Activated CD4-positive, alpha-beta T cell treated with anti-CD3 and anti-CD28 coated beads for 4 hours (primary cell): ENCODE data around the gene RTL5.

Source experiments
- DNase-seq, 2 donors: peaks; one replicate each; pipeline ENCODE4 v3.0.0-alpha.2; 2020

The RTL5 gene

DNA sequence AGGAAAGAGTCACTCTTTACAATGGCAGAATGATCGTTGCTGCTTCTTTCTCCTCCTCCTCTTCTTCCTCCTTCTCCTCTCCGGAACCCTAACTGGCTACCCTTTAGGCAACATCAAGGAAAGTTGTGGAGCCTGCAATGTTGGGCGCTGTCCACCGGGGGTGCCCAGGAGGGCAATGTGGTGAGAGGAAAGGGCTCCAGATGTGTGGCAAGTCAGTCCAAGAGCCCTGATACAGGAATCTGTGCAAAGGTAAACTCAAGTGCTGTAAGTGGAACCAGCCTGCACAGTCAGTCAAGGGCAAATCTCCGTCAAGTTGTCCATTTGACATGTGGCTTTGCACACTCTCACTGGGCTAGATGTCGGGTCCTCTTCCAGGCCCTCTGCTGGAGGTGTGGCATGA is 2.8 kb downstream of the RTL5 start:
- DNase-seq = no peak

DNA sequence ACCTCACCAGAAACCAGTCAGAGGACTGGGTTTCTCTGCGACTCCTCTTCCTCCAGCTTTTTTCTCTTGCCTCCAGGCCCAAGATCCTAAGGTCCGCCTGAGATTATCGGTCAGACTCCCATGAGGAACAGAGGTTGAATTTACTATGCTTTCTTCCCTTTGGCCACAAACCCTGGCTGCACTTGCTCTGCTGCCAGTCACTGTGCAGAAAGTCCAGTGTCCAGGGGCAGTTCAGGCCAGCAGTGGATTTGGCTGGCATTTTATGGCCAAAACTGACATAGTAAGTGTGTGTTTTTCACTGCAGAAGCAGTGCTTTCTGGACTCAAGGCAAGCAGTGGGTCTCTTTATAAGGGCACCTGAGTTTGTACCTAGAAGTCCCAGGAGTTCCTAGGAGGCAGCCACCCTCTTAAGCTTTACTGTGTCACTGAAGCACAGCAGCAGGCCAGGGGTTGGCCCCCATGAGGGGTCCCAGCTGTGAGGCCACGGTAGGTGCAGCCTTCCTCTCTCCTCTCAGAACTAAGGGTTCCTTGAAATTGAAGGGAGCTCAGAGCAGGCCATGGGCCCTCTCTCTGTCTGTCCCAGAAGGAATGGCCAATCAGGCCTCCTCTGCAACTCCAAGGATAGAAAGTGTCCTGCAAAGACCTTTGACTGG is 3.4 kb downstream of the RTL5 start:
- DNase-seq = no peak

DNA sequence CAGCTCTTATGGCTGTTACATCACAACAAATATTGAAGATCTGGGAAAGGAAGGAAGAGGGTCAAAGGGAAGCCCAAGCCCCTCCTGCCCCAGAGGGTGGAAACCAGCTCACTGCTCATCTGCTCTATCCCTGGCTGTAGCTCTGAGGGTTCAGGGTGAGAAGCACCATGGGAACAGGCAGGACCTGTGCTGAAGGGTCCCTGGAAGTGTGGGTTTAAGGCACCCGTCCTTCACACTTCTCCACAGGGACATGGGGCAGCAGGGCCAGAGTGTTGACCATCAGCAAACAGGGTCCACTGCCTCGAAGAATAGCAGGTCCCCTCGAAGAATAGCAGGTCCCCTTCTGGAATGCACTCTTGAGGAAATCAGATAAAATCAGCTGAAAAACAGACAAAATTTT is 4.4 kb downstream of the RTL5 start:
- no peak for DNase-seq

DNA sequence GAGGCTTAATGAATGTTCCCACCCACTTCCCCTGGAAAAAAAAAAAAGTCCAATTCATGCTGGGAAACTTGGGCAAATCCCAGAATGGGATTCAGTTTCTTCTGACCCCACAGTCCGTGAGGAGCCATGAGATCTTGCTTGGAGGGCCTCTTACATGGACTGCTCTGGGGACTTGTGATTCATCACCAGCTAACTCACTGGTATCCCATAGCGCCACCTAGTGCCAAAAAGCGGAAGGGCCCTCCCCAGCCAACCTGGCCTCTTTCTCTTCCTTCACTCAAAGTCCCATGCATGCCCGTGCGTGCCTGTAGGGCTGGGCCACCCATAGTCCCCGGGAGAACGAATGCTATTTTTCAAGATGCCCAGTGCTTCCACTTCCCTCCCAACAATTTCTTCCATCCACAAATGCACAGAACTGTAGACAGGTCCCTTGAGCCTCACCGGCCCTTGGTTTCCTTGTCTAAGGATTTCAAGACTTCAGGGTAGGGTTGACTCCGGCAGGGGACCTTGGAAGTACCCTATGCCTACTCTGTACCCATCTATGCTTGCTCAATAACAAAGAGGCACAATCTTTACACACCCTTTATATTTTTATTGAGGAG is 5.1 kb downstream of the RTL5 start:
- DNase-seq = peak; percentile 68 to 88

DNA sequence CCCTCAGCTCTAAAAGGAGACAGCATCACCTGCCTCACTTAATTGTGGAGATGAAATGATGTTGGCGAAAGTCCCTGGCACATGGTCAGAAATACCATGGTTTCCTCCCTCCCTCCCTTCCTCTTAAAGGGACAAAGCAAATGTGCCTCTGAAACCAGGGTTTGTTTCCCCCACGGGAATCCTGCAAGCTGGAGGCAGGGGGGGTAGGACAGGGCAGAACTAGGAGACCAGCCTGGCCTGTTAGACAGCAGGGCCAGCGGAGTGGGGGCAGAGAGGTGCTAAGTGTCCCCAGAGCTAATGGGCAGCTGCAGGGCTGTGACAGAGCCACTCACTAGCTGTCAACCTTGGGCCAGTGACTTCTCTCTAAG is 5.7 kb downstream of the RTL5 start:
- no peak for DNase-seq

DNA sequence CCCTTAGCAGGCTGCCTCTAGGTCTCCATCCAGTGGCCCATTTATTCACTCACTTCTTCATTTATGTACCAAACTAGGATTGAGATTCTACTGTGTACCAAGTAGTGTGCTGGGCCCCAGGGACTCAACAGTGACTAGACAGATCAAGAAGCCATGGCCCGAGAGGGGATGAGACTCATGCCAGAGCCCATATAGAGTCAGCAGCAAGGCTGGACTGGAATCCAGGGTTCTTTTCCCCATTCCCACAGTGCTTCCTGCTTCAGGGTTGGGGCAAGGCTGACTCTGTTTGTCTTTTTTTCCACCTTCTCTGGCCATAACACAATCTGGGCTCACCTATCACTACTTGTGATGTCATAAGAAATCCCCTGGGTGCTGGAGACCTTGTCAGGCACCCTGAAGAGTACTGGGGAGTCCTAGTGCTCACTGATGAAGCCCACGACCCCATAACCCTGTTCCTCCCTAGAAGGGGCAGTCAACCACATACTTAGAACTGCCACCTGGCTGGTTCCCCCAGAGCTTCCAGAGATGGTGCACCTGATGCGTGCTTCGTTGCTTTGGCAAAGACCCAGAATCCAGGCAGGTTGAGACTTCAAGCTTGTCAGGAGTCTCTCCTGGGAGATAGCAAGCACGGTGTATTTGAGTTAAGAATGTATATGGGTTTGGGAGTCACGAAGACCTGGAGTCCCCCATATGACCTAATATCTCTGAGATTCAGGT is 6.2 kb downstream of the RTL5 start:
- no peak for DNase-seq

DNA sequence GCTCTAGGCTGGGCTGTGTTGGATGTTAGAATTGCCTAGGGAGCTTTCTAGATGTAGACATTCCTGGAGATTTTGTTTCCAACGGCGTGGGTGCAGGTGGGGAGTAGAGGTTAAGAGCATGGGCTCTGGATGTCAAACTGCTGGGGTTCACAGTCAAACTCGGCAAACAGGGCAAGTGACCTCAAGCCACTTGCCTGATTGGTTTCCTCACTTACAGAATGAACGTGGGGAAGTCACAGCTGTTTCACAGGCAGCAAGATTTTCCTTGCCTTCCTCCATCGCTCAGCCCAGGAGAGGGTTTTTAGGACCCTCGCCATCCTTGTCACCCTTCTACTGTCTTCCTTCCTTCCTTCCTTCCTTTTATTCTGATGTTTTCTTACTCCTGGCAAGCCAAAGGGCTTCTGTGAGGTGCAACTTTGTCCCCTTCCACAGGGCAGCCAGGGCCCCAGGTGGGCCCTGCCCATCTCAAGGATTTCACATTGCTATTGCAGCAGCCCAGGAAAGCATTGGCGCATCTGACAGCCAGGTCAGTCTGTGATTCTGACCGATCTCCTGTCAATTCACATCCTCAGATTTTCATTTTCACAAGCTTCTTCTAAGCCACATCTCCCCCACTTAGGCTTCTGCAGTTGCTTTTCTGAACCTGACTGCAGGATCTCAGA is 7.0 kb downstream of the RTL5 start:
- no peak for DNase-seq

DNA sequence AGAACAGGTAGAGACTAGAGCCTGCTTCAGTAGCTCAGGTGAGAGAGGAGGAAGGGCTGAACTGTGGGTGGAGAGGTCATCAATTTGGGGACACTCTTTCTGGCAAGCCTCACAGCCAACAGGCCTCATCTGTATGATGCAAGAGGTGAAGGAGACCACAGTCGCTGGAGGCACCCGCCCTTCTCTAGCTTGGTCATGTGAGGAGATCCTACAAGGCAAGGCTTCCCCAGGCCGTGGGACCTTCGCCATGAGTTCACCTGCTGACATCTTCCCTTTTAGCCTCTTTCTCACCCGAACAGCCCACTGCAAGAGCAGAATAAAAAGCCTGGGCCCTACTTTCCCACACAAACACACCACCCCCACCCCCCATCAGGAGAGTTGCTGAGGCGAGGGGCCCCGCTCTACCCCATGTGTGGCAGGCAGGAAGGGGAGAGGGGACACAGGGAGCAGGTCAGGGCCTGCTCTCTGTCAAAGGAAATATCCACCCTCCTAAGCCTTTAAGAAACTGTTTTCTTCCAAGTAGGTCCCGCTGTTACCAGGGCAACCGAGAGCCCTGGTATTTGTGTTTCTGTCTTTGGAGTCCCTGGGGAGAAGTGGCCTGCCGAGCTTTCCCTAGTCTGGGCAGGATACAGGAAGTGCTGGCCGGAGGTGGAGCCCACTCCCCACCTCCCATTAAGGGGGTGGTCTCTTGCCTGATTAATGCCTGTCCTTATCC is 8.1 kb downstream of the RTL5 start:
- DNase-seq = no peak

DNA sequence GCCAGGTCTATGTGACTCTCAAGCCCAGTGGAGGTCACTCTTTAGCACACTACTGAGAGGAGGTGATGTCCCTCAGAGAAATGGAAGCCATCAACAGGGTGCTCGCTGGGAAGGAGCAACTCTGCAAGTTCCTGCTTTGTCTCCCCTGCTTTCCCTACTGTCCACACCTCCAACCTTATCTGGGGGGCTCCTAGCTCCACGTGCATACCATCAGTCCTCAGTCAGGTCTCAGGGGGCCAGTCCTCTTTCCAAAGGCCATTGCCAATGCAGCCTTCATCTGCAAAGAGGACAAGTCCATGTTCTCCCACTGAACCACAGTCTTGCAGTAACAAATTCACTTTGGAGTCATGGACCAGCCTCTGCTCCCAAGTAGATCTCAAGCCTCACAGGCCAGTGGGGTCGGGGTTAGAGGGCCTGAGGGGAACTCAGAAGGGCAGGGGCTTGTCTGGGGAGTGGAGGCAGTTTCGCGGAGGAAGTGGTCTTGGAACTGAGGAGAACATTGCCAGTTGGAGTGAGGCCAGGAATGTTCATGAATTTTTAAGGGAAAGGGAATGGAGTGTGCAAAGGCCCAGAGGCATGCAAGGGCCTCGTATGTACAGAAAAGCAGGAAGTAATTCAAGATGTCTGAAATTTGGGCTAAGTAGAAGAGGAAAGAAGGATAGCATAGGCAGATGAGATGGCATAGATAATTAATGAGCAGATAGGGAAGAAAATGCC is 8.9 kb downstream of the RTL5 start:
- DNase-seq = no peak

DNA sequence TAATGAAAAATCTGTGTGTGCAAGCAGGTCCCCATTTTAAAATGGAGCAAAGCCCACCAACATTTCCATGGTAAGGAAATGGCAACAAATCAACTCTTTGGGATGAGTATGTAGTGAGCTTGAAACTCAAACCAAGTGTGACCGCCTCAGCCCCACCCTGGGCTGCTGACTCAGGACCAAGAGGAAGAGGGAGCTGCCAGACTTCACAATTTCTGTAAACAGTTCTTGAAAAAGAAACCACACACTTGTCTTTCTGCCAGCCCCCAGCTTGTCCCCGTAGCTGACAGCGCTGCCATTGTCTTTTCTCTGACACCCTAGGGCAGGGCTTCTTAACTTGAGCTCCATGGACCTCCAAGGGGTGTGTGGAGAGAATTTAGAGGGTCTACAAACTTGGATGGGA is 10.3 kb downstream of the RTL5 start:
- DNase-seq = peak; percentile 27 to 28

DNA sequence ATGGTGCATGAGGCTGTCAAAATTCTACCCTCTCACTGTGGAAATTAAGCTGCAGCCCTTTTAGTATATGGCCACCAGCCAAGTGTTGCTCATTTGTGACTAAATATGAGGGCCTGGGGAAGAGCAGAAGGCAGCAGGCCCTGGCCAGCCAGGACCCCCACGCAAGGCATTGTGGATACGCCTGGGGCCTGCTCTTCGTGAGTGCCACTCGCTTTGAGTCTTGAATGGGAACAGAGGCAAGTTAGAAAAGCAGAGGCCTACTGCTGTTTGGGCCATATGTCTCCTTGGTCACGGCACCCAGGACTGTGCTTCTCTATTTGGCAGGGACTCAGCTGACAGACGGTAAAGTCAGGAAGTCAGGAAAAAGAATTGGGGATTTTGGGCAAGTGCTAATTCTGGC is 10.9 kb downstream of the RTL5 start:
- no peak for DNase-seq

DNA sequence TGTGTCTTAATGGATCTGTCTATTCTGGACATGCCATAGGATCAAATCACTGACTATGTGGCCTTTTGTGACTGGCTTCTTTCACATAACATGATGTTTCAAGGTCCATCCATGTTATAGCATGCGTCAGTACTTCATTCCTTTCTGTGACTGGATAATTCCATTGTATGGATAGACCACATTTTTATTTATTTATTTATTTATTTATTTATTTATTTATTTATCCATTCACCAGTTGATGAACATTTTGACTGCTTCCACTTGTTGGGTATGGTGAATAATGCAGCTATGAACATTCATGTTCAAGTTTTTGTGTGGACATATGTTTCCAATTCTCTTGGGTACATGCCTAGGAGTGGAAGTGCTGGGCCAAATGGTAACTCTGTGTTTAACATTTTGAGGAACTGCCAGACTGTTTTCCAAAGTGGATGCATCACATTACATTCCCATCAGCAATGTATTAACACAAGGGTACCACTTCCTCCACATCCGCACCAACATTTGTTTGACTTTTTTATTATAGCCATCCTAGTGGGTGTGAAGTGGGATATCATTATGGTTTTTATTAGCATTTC is 14.0 kb downstream of the RTL5 start:
- no peak for DNase-seq

DNA sequence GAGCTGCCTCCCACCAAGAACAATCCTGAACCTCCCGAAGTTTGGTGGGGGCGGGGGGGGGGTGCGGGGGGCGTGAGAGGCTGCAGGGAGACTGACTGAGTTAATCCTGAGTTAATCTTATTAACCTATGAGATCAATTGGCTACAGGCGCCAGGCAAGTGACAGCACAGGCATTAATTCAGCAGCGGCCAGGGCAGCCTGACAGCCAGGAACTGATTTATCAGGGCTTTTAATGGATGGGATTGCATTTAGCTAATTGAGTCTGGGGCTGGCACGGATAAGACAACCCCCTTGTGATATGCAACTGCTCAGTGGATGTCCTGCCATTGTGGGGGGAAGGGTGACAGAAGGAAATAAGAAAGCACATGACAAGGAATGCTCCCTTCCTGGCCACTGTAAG is 16.3 kb downstream of the RTL5 start:
- no peak for DNase-seq

DNA sequence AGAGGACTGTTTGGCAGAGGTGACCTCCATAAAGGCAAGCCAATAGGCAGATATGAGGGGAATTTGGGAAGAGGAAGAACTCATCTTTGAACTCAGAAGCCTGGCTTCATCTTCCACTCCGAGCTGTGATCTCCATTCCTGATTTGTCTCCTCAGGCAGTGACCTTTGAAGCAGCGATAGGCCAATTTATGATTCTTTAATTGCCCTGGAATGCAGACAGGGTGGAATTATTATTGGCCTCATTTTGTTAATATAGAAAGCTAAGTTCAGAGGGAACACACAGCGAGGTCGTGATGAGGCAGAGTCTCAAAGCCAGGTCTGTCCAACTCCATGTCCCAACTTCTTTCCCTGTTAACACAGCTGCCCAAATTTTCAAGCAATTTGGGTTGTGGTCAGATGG is 16.9 kb downstream of the RTL5 start:
- no peak for DNase-seq

DNA sequence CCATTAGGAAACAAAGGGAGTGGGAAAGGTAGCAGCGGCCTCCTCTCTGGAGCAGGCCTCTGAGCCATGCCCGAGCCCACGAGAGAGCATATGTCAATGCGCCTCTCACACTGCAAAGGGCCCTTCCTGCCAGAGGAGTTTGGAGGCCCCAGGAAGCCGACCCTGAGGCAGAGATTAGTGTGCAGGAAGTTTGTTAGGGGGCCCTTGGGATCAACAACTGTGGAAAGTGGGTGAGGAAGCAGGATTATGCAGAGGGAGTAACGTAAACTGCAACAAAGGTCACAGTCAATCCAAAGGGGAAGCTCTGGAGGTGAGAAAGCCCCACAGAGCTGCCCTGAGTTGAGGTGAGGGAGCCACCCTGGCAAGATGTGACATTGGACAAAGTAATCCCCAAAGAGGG is 17.4 kb downstream of the RTL5 start:
- no peak for DNase-seq

DNA sequence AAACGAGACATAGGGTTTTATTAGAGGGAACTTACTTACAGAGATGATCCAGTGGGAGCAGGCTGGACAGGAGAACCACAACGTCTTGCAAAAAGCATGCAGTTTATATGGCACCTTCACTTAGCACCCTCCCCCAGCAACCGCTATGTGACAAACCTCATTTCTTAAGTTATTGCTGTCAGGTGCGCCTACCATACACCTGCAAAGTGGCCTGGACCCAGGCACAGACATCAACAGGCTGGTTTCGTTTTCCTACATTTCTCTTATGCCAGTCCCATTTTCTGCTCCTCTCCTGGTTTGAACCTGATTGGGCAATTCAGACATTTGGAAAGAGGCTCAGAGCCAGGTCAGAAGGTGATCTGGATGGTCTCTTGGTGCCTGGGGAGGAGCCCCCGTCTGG is 18.3 kb downstream of the RTL5 start:
- DNase-seq = no peak

DNA sequence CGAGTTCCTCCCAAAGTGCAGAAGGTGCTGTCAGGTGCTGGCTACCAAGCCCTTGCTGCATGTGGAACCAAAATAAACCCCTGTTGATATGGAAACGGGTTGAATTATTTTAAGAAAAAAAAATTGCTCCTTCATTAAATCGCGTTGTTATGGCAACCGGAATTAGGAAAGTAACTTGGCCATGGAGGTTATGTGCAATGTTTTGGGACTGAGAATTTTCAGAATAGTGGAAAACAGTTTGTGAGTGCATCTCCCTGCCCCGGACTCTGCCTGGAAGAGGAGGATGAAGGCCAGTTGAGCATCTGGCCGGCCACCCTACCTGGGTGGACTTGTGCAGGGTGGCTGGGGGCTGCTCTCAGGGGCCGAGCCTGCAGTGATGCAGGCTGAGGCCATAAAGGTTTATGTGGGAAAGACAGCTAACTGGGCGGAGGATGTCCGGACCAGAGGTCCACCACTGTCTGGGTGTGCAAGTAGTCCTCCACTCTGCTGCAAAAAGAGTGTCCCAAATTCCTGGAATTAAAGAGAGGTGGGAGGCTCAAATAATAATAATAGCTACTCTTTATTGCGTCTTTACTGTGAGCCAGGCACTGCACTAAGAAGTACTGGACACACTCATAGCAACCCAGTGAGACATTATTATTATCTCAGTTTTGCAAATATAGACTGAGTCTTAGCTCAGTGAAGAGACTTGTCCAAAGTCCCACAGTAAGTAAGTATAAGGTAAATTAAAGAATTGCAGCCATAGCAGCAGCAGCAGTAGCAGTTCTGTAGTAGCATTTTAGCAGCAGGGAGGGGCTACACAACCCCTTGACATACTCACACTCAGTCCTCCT is 20.6 kb downstream of the RTL5 start:
- DNase-seq = no peak

DNA sequence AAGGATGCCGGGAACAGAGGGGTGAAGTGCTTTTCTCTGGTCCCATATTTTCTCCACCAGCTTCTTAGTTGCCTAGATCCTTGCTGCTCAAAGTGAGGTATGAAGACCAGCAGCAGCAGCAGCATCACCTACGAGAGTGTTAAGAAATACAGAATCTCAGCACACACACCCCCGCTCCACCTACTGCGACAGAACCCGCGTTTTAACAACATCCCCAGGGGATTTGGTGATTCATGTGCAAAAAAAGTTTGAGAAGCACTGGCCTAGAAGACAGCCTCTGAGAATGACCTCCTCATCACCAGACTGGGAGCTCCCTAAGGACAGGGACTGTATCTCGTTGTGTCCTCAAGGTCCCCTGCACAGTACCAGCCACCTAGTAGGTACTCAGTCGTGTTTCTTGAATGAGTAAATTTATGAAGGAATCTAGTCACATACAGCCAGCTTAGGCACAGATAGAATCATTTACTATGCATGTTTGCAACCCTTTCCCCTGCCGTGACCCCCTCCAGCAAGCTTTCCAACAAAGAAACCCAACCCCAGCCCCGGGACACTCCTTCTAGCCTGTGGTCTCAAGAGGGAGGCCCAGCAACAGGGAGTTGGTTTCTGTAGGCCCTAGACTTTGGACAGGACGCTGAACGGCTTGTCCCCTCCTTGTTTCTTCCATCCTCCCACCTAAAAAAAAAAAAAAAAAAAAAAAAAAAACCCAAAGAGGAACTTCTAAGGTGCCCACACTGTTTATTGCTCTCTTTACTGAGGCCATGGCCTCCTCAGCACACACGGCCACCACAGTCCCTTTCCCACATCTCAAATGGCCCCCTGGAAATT is 21.5 kb downstream of the RTL5 start:
- no peak for DNase-seq

DNA sequence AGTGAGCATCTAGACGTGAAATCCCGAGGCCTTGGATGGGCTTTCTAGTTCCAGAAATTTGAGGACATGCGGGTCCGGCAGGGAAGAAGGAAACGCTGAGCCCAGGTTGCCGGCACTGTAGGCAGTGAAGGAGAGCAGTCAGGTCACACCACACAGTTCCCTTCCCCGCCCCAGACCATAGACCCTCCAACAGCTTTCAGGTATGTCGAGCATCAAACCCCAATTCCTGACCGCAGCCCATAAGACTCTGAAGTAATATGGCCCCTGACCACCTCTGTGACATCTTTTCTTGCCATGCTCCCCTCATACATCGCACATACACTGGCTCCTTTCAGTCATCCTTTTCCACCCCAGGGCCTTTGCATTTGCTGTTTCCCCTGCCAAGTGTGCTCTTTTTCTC is 23.0 kb downstream of the RTL5 start:
- DNase-seq = no peak

DNA sequence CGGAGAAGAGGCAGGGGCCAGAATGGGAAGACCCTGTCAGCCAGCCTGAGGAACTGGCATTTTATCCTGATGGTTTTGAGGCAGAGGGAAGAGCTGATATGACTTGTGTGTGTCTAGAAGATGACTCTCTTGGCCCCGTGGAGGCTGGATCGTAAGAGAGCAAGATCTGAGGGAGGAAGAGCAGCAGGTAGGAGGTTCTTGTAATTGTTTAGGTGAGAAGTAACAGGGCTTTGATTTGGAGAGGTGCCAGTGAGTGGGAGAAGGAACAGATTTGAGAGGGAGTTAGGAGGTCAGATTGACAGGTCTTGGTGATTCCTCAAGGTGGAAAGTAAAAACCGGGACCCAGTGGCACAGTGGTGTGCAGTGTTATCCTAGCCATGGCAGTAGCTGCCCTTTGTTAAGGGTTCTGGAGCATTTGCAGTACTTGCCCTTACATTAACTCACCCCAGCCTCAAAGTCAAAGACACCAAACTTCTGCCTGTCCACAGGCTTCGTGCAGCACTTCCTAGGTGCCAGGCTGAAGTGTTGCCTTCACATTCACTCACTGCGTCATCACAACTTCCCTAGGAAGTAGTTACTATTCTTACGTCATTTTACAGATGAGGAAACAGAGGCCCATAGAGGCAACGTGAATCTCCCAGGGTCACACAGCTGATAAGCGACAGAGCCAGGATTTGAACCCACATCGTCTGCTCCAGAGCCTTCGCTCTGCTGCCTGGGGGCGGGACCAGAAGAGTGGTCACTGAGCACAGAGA is 23.7 kb downstream of the RTL5 start:
- no peak for DNase-seq
